Stimulated activated CD8-positive, alpha-beta memory T cell treated with anti-CD3 and anti-CD28 coated beads, Interleukin-2, amount 100 ng/mL, for 1 hour (primary cell): ENCODE results near the gene MME.
"Not testable (repeated sequence)": the region's sequence is repeated elsewhere in the genome, so short reads cannot be mapped to it uniquely, and the experiment has no call there.

Experiments used
- DNase-seq, 2 donors: peaks; one replicate each; pipeline ENCODE4 v3.0.0-alpha.2; 2020; ENCODE audit warnings: low read depth in 2 of 2

MME gene

DNA sequence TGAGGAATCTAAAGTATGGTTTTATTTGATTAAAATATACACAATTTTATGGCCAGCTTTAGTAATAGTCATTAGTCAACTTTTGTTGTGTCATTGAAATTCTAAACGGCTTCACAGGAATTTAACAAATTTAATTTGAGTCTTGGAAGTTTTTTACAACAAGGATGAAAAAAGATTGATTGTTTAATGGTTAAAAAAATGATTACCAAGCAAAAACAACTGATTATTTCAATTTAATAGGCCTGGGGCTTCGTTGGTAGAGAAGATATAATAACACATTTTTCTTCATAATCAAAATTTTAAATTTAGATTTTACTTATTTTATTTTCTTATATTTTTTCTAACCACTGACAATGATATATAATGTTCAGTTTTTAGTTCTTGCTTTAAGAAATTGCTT lies 4.4 kb downstream of the MME start:
- DNase-seq = no peak

DNA sequence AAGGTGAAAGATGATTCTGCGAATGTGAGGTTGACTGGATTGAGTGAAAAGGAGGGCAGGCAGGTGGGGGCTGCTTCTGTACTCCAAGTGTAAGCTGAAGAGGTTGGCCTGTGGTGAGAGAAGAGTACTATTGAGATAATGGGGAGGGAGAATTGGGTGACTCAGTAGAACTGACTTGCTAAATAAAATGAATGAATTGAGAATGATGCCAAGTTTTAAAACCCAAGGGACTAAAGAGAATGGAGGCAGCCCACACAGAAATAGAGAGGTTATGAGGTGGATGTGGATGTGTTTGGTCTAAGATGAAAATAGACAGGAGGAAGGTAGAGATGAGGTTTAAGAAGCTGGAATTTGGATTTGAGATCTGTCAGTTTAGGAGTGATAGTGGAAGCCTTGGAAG lies 5.9 kb downstream of the MME start:
- no peak for DNase-seq

DNA sequence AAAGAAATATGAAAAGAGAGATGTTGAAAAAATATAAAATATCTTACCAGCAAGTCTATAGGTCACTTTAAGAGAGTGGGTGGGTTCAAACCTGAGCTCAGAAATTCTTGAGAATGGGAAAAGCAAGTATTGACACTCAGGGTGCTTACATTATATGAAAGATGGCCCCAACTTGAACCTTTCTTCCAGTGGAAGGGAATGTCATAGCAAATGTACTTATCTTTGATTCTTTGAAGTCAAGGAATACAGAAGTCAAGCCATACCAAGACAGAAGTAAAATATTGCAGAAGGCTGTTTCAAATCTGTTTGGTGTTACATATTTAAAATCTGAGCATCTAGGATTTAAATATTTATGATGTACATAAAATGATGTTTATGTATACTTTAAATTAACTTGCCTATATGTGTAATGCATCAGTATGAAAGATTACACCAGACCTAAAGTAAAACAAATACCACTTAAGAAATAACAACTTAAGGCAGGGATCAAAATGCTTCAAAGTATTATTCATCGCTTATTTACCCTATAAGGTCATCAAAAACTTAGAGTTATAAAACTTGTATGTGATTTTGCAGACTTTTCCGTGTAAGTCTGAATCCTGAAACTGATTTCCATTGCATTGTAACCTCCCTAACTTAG lies 8.7 kb downstream of the MME start:
- no peak for DNase-seq

DNA sequence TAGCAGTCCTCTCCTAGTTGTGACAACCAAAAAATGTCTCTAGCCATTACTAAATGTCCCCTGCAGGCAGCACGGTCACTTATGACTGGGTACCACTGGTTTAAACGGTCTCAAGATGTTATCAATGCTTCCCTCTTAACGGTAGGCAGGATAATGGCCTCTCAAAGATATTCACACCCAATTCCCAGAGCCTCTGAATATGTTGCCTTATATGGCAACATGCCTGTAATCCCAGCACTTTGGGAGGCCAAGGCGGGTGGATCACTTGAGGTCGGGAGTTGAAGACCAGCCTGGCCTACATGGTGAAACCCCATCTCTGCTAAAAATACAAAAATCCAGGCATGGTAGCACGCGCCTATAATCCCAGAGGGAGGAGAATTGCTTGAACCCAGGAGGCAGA lies 9.4 kb downstream of the MME start:
- no peak for DNase-seq

DNA sequence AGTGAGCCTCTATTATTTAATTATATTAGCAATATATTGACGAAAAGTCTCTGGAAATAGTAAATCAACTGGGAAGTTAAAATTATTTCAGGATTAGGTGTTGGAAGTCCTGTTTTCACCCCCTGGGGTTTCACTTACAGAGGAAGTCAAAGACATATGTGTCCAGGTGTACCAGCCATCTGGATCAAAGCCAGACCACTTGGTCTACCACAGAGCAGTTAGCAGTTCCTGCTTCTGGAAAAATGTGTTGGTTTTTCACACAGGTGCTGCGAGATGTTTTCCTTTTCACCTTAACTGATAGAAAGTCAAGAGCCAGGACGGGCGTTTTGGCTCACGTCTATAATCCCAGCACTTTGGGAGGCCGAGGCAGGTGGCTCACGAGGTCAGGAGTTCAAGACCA lies 13.1 kb downstream of the MME start:
- no peak for DNase-seq

DNA sequence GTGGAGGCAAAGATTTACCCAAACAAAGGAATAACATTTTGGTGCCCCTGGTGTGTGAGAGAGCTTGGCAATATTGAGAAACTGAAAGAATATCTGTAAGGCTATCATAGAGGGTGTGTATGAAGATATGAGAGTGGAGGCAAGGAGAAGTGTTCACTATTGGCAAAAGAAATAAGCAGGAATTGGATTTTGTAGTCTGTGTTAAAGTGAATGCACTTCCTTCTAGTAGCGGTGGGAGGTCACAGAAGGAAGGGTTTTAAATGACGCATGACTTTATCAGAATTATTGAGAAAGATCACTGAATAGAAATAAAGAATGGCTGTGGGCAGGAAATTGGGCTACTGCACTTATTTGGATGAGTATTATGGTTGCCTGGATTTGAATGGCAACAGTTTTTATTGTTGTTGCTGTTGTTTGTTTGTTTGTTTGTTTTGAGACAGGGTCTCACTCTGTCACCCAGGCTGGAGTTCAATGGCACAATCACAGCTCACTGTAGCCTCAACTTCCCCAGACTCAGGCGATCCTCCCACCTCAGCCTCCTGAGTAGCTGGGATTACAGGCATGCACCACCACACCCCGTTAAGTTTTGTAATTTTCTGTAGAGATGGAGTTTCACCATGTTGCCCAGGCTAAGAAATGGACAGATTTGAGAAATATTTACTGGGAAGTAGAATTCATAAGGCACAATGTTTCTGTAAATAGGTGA lies 16.3 kb downstream of the MME start:
- DNase-seq = no peak

DNA sequence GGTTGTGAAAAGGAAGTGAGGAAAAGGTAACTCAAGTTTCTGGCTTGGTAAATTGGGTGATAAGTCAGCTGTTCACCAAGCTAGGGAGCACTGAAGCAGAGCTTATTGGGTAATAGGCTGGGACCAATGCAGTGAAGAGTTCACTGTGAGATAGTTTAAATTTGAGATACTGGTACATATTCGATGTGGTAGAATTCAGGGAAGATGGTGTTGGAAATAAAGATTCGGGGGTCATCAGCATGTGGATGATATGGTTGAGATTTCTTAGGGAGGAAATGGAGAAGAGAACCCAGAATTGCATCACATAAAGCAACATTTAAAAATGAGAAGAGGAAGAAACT lies 16.9 kb downstream of the MME start:
- DNase-seq = no peak

DNA sequence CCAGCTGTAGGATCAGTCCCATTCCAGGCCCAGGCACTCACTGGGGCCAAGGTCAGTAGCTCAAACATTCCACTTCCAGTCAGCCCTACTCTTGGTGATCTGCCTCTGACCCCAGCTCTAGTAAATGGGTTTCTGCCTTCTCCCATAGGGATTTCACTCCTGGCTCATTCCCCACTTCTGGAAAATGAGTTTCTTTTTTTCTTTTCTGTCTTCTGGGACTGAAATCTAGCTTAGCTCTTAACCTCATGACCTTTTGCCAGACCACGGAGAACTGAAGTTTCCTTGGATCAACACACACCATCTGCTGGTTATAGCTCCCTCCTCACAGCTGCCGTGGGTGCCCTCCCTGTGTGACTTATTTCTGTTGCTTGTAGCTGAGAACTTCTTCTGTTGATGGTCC lies 21.3 kb downstream of the MME start:
- DNase-seq = no peak

DNA sequence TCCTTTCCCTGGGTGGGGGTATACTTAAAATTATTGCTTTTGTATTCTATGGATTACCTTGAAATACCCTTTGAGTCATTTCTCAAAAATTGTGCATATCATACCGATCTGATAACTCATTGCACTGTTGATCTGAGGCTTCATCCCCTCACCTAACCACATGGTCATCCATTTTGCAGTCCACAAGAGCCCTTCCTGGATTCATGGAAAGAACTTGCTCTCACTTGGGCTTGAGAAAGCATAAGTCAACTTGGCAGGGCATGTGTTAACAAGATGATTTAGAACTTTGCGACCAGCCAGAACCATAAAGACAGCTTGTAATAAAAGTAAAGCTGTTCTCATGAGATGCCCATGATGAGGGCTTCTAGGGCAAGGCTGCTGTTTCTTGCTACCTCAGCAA lies 22.2 kb downstream of the MME start:
- DNase-seq = no peak

DNA sequence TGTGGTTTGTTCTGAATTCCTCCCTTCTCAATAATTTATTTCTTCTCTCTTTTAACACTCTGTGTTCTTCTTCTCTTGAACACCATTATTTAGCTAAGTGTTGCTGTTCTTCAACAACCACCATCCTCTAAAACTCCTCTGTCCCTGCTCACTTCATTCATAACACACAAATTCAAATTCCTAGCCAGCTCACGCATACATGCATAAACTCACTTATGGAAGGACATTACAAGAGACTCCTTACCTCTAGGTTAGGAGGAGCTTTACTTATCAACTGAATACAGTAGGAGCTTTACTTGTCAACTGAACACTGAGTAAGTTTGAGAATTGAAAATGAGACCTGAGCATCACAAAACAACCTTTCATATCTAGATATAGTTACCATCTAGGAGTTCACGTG lies 23.6 kb downstream of the MME start:
- no peak for DNase-seq

DNA sequence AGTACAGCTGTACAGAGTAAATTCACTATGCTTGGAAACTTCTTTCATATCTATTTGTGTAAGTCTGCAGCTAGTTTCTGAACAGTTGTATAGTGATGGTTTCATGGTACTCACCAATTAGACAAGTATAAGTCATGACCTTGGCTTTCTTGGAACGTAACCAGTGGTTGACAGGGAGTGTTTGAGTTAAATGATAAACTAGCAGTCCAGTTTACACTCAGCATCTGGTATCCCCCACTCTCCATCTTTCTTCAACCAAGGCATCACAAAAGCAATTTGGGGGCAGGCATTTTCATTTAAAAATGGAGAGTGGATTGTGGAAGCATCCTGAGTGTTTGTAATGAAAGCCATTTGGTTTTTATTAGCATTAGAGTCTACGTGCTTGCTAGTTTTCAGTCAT lies 26.0 kb downstream of the MME start:
- no peak for DNase-seq

DNA sequence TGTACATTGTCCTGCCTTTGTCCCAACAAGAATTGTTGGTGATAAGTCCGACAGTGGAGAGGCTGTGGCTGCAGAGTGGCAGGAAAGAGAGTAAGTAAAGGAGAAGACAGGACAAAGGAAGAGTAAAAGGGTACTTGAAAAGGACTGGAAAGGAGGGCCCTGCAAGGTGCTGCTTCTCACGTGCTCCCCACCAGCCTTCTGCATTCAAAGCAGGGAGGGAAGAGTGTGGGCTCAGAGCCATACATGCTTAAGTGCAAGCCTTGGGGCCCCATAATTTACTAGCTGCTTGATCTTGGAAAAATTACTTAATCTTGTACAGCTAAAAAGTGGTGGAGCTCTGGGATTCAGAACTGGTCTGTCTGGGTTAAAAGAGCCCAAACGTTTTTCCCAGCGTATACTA lies 29.9 kb downstream of the MME start:
- DNase-seq = no peak

DNA sequence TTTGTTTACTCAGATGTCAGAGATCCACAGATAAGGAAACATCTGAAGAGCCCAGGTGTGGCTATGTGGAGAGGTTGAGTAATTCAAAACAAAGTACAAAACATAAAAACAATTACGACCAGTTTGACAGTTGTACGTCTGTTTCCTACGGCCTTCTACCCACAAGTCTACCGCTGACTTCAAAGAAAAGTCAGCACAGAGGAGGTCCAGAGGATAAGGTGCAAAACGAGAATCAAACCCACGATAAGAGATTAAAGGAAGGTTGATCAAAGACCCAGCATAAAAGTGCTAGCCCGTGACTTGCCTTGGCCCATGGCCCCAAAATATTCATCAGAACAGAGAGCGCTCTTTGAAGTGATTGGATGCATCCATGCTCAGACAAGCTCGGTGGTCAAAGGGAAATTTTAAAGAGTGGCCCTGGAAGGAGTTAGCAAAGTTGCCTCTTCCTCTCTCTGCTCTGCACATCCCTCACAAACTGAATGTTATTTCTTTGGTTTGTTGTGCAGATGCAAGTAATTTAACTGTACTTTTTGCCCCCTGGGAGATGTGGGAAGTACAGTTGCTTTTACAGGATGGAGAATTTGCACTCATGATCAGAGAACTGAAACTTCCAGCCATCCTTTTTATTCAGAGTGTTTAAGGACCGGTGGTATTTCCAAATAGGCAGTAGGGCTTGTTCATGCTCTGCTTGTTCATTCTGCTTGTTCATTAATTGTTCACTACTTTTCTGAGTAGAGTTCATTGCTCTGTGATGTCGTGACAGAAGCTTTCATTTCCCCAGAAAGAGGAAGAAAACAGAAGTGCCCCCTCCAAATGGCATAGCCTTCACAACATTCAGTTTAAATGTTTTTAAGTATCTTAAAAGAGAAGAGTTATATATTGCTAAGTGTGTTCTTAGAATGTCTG lies 31.1 kb downstream of the MME start:
- DNase-seq = no peak

DNA sequence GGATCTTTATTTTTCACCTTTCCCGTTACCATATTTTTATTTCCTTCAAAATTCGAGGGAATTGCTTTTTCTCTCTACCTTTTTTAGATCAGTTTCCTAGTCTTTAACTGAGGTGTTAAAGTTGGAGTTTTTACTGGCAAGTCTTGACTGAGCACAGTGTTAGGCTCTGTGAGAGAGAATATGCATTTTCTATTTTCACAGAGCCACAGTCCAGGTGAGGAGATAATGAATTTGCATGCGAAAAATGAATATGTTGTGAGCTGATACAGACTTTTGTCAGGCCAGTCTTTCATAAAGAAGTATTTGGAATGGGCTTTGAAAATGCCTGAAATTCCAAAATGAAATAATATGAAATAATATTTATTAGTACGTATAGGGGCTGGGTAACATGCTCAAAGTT lies 31.9 kb downstream of the MME start:
- DNase-seq = no peak

DNA sequence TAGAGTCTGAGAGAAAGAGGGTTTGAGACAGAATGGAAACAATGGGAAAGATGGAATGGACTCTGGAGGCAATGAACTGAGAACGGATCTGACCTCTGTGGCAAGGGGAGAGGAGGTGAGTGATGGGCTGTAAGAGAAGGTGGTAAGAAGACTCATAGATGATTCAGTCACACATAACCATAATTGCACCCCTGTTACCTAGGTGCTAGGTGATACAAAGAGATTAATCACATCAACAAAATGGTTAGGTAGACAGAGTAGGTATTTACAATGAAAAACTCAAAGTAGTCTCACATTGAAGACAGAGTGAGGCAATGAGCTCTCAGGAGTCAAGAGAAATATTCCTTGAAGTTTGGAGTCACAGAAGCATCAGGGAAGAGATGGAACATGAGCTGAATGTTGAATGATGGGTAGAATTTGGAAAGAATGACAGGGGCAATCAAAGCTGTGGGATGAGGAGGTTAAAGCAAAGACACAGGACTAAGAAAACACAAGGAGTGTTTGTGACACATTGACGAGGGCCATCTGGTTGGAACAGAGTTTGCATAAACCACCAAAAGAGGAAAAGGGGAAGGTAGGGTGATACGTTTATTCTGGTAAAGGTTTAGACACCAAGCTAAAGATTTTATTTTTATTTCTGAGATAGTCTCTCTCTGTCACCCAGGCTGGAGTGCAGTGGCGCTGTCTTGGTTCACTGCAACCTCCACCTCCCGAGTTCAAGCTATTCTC lies 32.7 kb downstream of the MME start:
- DNase-seq = no peak

DNA sequence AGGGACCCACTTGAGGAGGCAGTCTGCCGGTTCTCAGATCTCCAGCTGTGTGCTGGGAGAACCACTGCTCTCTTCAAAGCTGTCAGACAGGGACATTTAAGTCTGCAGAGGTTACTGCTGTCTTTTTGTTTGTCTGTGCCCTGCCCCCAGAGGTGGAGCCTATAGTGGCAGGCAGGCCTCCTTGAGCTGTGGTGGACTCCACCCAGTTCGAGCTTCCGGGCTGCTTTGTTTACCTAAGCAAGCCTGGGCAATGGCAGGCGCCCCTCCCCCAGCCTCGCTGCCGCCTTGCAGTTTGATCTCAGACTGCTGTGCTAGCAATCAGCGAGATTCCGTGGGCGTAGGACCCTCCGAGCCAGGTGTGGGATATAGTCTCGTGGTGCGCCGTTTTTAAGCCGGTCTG lies 44.6 kb downstream of the MME start:
- not testable (repeated sequence) for DNase-seq

DNA sequence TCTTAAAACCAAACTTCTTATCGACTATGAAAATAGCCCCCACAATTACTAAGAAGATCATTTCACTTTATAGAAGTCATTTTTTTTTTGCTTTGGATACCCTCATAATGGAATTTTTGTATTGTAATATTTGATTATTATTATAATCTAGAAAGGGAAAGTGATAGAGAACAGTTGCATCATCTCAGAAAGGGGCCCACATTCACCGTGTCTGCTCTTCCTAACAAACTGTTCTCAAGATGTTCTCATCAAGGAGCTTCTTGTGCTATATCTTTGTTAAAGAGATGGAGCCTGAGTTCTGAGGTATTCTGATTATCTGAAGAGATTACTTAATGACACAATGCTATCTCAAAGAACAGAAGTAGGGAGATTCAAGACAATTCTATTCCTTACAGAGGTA lies 49.3 kb downstream of the MME start:
- no peak for DNase-seq

DNA sequence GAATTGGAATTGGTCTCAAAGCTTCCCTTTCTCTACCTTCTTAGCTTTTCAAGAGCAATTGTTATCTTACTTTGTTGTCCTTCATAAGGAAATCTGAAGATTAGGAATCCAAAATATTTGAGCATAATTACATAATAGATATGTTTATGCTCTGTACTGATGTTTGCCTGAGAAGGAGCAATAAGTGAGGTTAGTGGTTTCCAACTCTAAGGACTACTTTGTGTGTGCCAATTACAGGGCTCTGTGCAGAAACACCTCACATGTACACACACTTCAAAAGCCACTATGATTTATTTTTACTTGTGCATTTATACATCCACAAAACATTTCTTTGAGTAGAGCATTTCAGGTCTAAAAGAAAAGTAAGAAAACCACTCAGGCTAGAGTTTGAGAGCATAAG lies 49.9 kb downstream of the MME start:
- no peak for DNase-seq

DNA sequence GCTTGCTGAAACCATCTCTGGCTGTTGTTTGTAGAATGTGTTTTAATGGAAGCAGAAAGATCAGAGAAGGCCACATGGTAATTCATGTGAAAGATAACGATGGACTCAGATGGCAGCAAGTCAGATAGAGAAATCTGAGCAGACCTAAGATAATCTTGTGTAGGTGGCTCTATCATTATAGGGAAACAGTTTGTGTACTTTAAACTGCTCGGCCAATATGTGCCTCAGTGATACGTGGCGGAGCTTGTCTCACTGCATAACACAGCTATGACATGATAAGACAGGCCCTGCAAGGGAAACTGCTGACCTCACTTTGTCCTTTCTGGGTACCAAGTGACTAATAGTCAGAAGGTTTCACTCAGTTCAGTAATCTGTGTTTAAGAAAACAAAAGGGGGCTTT lies 51.0 kb downstream of the MME start:
- no peak for DNase-seq

DNA sequence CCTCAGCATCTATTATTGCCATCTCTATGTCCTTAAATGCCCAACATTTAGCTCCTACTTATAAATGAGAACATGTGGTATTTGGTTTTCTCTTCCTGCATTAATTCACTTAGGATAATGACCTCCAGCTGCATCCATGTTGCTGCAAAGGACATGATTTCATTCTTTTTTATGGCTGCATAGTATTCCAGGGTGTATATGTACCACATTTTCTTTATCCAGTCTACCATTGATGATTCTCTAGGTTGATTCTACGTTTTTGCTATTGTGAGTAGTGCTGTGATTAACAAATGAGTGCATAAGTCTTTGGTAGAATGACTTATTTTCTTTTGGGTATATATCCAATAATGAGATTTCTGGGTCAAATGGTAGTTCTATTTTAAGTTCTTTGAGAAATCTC lies 54.2 kb downstream of the MME start:
- not testable (repeated sequence) for DNase-seq

DNA sequence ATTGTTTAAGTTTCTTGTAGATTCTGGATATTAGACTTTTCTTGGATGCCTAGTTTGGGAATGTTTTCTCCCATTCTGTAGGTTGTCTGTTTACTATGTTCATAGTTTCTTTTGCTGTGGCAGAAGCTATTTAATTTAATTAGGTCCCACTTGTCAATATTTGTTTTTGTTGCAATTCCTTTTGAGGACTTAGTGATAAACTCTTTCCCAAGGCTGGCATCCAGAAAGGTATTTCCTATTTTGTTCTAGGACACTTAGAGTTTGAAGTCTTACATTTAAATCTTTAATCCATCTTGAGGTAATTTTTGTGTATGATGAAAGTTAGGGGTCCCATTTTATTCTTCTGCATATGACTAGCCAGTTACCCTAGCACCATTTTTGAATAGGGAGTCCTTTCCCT lies 54.9 kb downstream of the MME start:
- DNase-seq = no peak

DNA sequence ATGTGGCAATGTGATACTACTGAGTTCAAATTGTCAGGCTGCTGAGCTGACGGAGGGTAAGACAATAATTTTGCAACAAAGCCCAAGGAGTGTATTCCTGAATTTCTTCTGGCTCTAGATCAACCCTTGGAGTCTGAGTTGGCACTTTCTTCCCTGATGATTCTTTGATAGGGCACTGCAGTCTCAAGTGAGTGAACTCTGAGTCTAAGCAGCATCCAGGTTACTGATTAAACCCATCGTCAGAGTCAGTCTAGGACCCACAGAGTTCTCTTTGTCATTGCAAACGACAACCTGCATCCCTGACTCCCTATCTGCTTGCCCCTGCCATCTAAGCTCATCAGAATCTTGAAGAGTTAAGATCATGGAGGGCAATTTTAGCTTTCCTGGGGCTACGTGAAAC lies 58.6 kb downstream of the MME start:
- no peak for DNase-seq
